Activated naive CD8-positive, alpha-beta T cell treated with anti-CD3 and anti-CD28 coated beads for 36 hours (primary cell): Measurements from ENCODE around the gene OR10A3. TPM values are rescaled to one million over a fixed set of nuclear protein-coding genes. Genes with fewer than 3 reads are reported as not detected.

Experiments used
- DNase-seq: peaks from one replicate; pipeline ENCODE4 v3.0.0; 2021
- H3K27ac Mint-ChIP-seq: one replicate; pipeline ENCODE4 v1.8.0; 2022; ENCODE audit warnings: mild to moderate bottlenecking, moderate library complexity, mixed read lengths
- H3K27me3 Mint-ChIP-seq: one replicate; pipeline ENCODE4 v1.8.0; 2022; ENCODE audit warnings: mild to moderate bottlenecking, mixed read lengths
- H3K36me3 Mint-ChIP-seq: one replicate; pipeline ENCODE4 v1.8.0; 2021; ENCODE audit warnings: mild to moderate bottlenecking, mixed read lengths
- H3K4me1 Mint-ChIP-seq: one replicate; pipeline ENCODE4 v1.8.0; 2021; ENCODE audit warnings: mixed read lengths
- H3K4me3 Mint-ChIP-seq: one replicate; pipeline ENCODE4 v1.8.0; 2022; ENCODE audit warnings: mild to moderate bottlenecking, moderate library complexity, mixed read lengths
- H3K9me3 Mint-ChIP-seq: one replicate; pipeline ENCODE4 v1.8.0; 2022; ENCODE audit warnings: mixed read lengths
- total RNA-seq, 2 experiments: library from RNA; stranded (reverse); gene quantifications; one replicate each; pipeline ENCODE4 v1.2.3, GENCODE V29; 2021

OR10A3 gene
- total RNA-seq, 2 experiments from 2014 or later = not detected

DNA sequence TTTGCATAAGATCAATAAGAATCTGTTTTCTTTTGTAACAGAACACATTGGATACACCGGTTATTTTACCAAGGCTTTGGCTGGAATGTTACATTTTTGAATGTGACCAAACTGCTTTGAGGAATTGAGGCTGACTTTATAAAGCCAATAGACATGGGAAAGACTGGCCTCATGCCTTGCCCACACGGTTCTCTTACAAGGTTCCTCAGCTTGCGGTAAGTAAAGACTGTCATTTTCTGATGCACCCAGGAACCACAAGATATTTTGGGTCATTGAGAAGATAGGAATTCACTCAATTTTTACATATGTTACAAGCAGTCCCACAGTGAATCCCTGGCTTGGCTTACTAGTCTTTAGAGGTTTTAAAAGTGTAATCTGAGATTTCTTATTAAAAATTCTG, 34.4 kb downstream of the OR10A3 start:
- no peaks in the 10 kb centered on the region for H3K36me3 Mint-ChIP-seq
- H3K27ac Mint-ChIP-seq = no peak overlapping the region
- no peaks in the 10 kb centered on the region for H3K9me3 Mint-ChIP-seq
- H3K4me1 Mint-ChIP-seq = no peaks in the 10 kb centered on the region
- DNase-seq = no peak
- peaks cover 36% of the 10 kb centered on the region for H3K27me3 Mint-ChIP-seq
- no peak overlapping the region for H3K4me3 Mint-ChIP-seq

DNA sequence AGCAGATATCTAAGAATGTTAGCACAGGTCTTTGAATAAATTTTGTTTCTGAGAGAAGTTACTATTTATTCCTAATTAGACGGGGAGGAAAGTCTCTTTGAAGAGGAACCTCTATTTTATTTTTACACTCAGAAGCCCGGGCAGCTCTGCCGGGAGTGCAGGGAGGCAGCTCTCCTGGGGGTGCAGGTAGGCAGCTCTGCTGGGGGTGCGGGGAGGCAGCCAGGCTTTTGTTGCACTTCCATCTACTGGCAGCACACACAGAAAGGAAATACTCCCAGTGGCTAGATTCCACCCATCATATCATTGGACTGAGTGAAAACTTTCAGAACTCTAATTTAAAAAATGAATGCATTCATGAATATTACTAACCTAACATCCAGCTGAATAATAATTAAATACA, 35.0 kb downstream of the OR10A3 start:
- H3K27ac Mint-ChIP-seq = no peak overlapping the region
- H3K27me3 Mint-ChIP-seq = peaks cover 36% of the 10 kb centered on the region
- H3K4me3 Mint-ChIP-seq = no peak overlapping the region
- no peaks in the 10 kb centered on the region for H3K36me3 Mint-ChIP-seq
- H3K4me1 Mint-ChIP-seq = no peaks in the 10 kb centered on the region
- no peak for DNase-seq
- H3K9me3 Mint-ChIP-seq = no peaks in the 10 kb centered on the region

DNA sequence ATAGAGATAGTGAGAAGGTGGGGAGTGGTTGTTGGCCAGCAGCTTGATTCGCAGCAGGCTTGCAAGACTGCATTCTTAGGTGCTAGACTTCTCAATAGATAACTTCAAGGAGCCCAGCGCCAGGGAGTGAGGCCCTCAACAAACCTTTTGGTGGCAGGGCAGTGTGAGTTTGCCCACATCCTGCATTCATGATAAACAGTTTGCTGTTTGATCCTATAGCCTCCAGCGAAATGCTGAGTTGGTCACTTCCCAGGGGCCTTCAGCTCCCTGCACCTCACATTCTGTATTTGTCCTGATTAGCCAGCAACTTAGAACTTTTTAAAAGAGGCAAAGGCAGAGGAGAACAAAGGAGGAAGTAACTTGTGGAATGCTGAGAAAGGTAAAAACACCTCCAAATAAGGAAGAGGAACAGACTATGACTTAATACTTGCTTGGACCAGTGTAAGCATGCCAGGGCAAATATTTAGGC, 35.5 kb downstream of the OR10A3 start:
- no peak for DNase-seq
- H3K36me3 Mint-ChIP-seq = no peaks in the 10 kb centered on the region
- H3K4me3 Mint-ChIP-seq = no peak overlapping the region
- no peaks in the 10 kb centered on the region for H3K4me1 Mint-ChIP-seq
- H3K9me3 Mint-ChIP-seq = no peaks in the 10 kb centered on the region
- H3K27me3 Mint-ChIP-seq = peaks cover 37% of the 10 kb centered on the region
- H3K27ac Mint-ChIP-seq = no peak overlapping the region

DNA sequence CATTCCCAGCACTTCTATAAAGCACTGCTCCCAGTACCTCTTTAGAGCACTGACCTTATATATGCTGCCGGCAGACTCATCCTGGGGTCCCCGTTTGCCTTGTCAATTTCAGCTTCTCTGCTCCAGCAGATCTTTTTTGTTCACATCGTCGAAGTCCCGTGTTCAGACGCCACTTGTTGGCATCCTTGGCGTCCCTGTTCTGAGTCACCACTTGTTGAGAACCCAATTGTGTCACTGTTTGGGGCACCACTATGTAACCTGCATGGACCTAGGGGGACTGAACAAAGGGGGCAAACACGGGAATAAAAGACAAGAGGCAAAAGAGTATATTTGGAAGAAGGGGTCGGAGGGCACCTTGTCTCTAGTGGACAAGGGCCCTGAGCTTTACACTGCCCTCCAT, 36.0 kb downstream of the OR10A3 start:
- H3K27ac Mint-ChIP-seq = no peak overlapping the region
- no peaks in the 10 kb centered on the region for H3K9me3 Mint-ChIP-seq
- H3K36me3 Mint-ChIP-seq = no peaks in the 10 kb centered on the region
- H3K4me3 Mint-ChIP-seq = no peak overlapping the region
- DNase-seq = no peak
- peaks cover 40% of the 10 kb centered on the region for H3K27me3 Mint-ChIP-seq
- no peaks in the 10 kb centered on the region for H3K4me1 Mint-ChIP-seq

DNA sequence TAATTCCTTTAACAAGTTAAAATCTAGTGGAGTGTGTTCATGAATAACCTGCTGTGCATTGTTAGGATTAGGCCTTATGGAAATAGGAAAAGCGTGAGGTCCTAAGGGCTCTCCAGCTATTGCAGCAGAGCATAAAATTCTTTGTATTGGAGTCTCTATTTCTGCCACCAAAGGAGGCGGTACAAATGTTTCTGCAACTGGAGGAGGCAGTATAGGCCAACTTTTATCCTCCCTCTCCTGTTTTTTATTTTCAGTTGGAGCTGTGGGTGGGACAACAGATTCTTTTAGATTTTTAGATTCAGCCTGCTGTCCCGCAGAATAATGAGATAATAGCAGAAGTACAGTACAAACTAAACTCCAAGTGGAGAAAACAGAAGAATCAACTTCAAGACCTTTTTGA, 36.6 kb downstream of the OR10A3 start:
- no peak for DNase-seq
- H3K4me3 Mint-ChIP-seq = no peak overlapping the region
- H3K36me3 Mint-ChIP-seq = no peaks in the 10 kb centered on the region
- H3K4me1 Mint-ChIP-seq = no peaks in the 10 kb centered on the region
- no peak overlapping the region for H3K27ac Mint-ChIP-seq
- H3K9me3 Mint-ChIP-seq = peaks cover 1% of the 10 kb centered on the region
- peaks cover 38% of the 10 kb centered on the region for H3K27me3 Mint-ChIP-seq

DNA sequence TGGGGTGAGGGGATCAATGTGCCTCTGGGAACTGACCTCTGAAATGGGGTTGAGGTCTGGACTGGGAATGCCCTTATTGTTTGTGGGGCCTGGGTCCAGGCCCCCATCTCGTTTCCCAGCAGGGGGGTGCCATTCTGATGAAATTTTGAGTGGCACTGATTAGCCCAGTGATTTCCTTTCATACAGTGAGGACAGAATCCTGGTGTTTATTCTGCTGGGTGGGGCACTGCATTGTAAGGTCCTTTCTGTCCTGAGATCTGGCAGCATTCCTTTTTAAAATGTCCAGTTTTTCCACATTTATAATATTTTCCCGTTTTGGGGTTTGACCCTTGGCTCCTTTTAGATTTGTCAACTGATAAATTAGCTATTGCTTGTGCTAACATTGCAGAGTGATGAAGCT, 37.6 kb downstream of the OR10A3 start:
- Mint-ChIP-seq H3K36me3 (no peaks in the 10 kb centered on the region), H3K27me3 (peaks cover 35% of the 10 kb centered on the region), H3K4me3 (no peak overlapping the region), H3K9me3 (peaks cover 4% of the 10 kb centered on the region), H3K4me1 (no peaks in the 10 kb centered on the region), H3K27ac (no peak overlapping the region)
- DNase-seq = no peak

DNA sequence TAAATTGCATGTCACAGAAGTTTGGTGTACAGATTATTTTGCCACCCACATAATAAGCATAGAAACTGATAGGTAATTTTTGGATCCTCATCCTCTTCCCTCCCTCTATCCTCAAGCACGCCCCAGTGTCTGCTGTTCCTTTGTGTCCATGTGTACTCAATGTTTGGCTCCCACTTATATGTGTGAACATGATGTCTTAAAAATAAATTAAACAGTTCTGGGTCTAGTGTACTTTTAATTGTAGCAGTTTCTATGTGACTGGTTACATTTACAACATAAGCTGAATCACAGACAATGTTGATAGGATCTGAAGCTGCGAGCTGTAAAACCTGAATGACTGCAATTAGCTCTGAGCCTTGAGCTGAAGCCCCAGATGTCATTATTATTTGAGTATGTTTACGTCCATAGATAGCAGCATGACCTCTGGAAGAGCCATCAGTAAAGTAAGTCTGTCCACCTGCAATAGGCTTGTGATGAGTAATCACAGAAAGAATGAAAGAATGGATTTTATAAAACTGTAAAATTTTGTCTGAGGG, 40.1 kb downstream of the OR10A3 start:
- Mint-ChIP-seq H3K27ac (no peak overlapping the region), H3K9me3 (peaks cover 4% of the 10 kb centered on the region), H3K4me3 (no peak overlapping the region), H3K27me3 (peaks cover 24% of the 10 kb centered on the region), H3K4me1 (no peaks in the 10 kb centered on the region), H3K36me3 (no peaks in the 10 kb centered on the region)
- DNase-seq = no peak

DNA sequence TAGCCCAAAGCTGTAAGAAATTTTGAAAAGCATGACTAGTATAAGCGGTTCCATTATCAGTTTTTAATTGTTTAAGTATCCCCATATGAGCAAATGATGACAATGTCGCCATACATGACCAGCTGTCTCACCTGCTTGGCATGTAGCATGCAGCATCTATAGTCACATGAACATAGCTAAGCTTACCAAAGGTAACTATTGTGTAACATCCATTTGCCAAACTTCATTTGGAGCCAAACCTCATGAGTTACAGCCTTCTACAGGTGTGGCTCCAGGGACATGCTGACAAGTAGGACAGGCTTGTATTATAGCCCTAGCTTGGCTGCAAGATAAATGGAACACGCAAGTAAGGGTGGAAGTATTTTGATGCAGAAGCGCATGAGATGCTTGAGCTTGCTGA, 40.8 kb downstream of the OR10A3 start:
- peaks cover 19% of the 10 kb centered on the region for H3K27me3 Mint-ChIP-seq
- no peaks in the 10 kb centered on the region for H3K4me1 Mint-ChIP-seq
- H3K9me3 Mint-ChIP-seq = peaks cover 4% of the 10 kb centered on the region
- H3K4me3 Mint-ChIP-seq = no peak overlapping the region
- DNase-seq = no peak
- H3K27ac Mint-ChIP-seq = no peak overlapping the region
- H3K36me3 Mint-ChIP-seq = no peaks in the 10 kb centered on the region

DNA sequence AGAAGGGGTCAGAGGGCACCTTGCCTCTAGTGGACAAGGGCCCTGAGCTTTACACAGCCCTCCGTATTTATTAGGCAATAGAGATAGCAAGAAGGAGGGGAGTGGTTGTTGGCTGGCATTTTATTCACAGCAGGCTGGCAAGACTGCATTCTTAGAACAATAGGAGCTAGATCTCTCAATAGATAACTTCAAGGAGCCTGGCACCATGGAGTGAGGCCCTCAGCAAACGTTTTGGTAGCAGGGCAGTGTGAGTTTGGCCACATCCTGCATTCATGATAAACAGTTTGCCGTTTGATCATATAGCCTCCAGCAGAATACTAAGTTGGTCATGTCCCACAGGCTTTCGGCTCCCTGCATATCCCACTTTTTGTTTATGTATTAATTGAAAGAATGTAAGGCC, 42.1 kb downstream of the OR10A3 start:
- no peak overlapping the region for H3K27ac Mint-ChIP-seq
- DNase-seq = no peak
- peaks cover 15% of the 10 kb centered on the region for H3K27me3 Mint-ChIP-seq
- no peak overlapping the region for H3K4me3 Mint-ChIP-seq
- no peaks in the 10 kb centered on the region for H3K4me1 Mint-ChIP-seq
- H3K36me3 Mint-ChIP-seq = no peaks in the 10 kb centered on the region
- peaks cover 4% of the 10 kb centered on the region for H3K9me3 Mint-ChIP-seq

DNA sequence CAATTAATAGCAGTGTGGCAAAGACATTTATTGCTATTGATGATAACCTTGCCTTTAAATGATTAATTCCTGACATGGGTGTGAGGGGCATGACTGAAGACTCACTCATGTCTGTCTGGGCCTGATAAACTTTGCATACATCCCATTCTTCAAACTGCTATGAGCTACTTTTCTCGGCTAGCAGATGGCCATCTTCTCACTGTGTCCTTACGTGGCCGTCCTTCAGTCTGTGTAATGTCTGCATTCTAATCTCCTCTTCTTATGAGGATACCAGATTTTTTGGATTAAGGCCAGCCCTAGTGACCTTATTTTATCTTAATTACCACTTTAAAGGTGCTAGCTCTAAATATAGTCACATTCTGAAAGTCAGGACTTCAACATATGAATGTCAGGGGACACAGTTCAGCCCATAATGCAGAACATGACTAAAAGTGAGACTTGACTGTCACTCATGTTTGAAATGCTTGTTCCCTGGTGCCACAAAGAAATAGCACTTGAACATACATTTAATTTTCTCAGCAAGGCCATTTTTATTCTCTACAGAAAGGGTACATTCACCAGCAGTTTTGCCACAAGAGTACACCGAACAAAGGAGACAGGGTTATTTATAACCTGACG, 42.7 kb downstream of the OR10A3 start:
- Mint-ChIP-seq H3K4me1 (no peaks in the 10 kb centered on the region), H3K27me3 (peaks cover 9% of the 10 kb centered on the region), H3K27ac (no peak overlapping the region), H3K36me3 (no peaks in the 10 kb centered on the region), H3K4me3 (no peak overlapping the region), H3K9me3 (peaks cover 4% of the 10 kb centered on the region)
- DNase-seq = no peak

DNA sequence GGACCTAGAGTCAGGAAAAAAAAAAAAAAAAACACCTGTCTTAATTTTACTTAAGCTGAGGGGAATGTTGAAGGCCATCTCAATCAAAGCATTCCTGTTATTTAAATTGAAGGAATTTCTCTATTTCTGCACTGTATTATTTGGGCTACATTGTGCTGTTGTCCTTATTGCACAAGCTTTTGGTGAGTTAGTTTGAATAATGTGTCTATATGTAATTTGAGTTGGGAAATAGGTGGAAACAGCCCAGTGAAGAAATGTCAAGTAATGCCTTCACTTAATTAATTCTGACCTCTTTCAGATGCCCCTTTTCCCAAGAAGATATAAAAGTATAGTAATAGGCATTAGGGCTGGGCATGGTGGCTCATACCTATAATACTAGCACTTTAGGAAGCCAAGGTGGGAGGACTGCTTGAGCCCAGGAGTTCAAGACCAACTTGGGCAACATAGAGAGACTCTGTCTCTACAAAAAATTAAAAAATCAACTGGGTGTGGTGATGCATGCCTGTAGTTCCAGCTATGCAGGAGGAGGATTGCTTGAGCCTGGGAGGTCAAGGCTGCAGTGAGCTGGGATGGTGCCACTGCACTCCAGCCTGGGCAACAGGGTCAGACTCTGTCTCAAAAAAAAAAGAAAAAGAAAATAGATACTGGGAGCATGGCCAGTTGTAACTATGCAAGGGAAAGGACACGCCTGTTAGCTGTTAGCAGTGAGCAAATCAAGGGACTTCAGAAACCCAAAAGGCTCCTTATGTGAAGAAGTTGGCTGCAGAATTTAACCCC, 45.3 kb downstream of the OR10A3 start:
- no peak overlapping the region for H3K27ac Mint-ChIP-seq
- no peaks in the 10 kb centered on the region for H3K36me3 Mint-ChIP-seq
- H3K27me3 Mint-ChIP-seq = peaks cover 6% of the 10 kb centered on the region
- DNase-seq = no peak
- H3K9me3 Mint-ChIP-seq = peaks cover 4% of the 10 kb centered on the region
- no peak overlapping the region for H3K4me3 Mint-ChIP-seq
- no peaks in the 10 kb centered on the region for H3K4me1 Mint-ChIP-seq

DNA sequence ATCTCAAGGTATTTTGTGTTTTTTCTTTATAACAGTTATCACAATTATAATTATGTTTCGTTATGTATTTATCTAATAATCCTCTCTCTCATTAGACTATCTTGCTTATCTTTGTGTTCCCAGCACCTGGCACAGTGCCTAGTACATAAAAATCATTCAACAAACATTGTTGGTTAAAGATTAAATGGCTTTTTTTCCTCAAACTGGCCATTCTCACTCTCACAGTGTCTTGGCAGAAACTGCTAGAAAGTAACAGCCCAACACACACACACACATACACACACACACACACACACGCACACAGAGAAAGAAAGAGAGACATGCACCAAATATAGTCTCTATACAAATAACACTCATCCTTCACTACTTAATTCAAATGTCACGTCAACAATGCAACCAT, 47.3 kb downstream of the OR10A3 start:
- no peak for DNase-seq
- Mint-ChIP-seq H3K27me3 (peaks cover 3% of the 10 kb centered on the region), H3K4me3 (no peak overlapping the region), H3K4me1 (no peaks in the 10 kb centered on the region), H3K36me3 (no peaks in the 10 kb centered on the region), H3K27ac (no peak overlapping the region), H3K9me3 (peaks cover 2% of the 10 kb centered on the region)

DNA sequence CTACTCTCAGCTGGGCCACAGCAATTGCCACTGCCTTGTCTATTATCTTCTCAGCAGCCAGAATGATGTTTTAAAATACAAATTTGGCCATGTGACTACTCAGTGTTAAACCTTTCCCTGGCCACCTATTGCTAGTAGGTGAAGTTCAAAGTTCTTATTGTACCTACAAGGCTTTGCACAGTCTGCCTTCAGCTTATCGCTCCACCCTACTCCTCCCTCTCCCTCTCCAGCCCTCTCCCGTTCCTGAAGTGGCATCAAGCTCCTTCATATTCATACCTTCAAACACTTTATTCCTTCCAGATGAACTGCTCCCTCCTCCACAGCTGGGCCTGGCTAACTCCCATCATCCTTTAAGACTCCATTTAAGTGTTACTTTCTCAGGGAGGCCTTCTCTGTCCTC, 47.7 kb downstream of the OR10A3 start:
- DNase-seq = no peak
- H3K36me3 Mint-ChIP-seq = no peaks in the 10 kb centered on the region
- no peak overlapping the region for H3K27ac Mint-ChIP-seq
- no peak overlapping the region for H3K4me3 Mint-ChIP-seq
- peaks cover 3% of the 10 kb centered on the region for H3K27me3 Mint-ChIP-seq
- no peaks in the 10 kb centered on the region for H3K4me1 Mint-ChIP-seq
- H3K9me3 Mint-ChIP-seq = no peaks in the 10 kb centered on the region

DNA sequence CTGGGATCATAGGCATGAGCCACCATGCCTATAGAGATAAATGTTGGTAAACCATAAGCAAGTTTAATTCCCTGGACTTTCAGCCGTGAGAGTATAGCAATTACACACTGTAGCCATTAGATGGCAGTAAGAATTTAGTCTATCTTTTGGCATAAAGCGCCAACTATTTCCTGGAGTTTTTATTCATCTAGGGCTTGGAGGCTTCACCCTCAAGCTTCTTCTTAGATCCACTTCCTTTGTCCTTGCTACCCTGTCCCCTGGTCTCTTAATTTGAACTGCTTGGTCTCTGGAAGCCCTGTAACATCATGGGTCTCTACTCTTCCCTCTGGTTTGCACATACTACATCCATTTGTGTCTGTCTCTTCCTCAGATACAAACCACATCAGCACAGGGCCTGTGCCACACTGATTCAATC, 48.7 kb downstream of the OR10A3 start:
- Mint-ChIP-seq H3K27me3 (peaks cover 3% of the 10 kb centered on the region), H3K9me3 (no peaks in the 10 kb centered on the region), H3K36me3 (no peaks in the 10 kb centered on the region), H3K4me1 (no peaks in the 10 kb centered on the region), H3K4me3 (no peak overlapping the region), H3K27ac (no peak overlapping the region)
- DNase-seq = no peak

DNA sequence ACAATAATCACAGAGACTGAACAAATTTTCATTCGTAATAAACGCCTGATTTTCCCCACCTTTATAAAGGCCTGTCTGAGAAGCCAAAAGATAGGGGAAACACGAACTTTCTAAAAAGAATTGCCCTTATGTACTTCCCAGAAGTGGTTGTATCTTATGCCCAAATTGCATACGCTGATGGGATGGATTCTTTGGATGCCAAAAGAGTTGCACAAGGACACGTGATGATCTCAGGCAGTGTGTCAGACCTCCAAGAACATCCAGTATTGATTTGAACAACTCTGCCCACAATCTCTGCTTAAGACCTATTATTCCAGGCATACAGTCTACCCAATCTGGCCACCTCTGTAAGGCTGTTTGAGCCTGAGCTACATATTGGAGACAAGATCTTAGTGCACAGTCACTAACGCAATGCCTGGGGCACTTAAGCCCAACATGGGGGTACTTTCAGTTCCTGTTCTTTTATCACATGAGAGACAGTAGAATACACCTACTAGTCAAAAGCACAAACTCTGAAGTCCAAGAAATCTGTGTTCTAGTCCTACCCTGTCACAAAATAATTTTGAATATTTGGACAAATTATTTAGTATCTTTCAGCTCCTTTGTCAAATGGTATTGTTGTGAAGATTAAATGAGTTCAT, 49.3 kb downstream of the OR10A3 start:
- Mint-ChIP-seq H3K36me3 (no peaks in the 10 kb centered on the region), H3K27me3 (peaks cover 3% of the 10 kb centered on the region), H3K9me3 (no peaks in the 10 kb centered on the region), H3K27ac (no peak overlapping the region), H3K4me3 (no peak overlapping the region), H3K4me1 (no peaks in the 10 kb centered on the region)
- DNase-seq = no peak
